OCI-LY1 (cell line): ENCODE measurements around the gene IGFBP4.

Experiments used
- EZH2 ChIP-seq: fragments of 200-600 bp; sonication (generic), shearing (Covaris generic); IDR thresholded peaks from 2 replicates; pipeline ENCODE4 v1.8.0; 2017; ENCODE audit warnings: borderline replicate concordance, mixed run types, mild to moderate bottlenecking, antibody characterized with exemption, low read length, moderate library complexity, mixed read lengths
- TF ChIP-seq, protein P1 (sequence below): fragments of 200-600 bp; sonication (generic), shearing (Covaris generic); IDR thresholded peaks from 2 replicates; pipeline ENCODE4 v1.5.1; 2017; ENCODE audit warnings: mild to moderate bottlenecking, antibody characterized with exemption, low read length, moderate library complexity, mixed read lengths

- TF ChIP-seq, protein P1, sequence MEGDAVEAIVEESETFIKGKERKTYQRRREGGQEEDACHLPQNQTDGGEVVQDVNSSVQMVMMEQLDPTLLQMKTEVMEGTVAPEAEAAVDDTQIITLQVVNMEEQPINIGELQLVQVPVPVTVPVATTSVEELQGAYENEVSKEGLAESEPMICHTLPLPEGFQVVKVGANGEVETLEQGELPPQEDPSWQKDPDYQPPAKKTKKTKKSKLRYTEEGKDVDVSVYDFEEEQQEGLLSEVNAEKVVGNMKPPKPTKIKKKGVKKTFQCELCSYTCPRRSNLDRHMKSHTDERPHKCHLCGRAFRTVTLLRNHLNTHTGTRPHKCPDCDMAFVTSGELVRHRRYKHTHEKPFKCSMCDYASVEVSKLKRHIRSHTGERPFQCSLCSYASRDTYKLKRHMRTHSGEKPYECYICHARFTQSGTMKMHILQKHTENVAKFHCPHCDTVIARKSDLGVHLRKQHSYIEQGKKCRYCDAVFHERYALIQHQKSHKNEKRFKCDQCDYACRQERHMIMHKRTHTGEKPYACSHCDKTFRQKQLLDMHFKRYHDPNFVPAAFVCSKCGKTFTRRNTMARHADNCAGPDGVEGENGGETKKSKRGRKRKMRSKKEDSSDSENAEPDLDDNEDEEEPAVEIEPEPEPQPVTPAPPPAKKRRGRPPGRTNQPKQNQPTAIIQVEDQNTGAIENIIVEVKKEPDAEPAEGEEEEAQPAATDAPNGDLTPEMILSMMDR = no peak
- no peak for TF ChIP-seq EZH2
These were observed 36.7 kb downstream of the IGFBP4 start for GRCh38 chr17:40479754-40480480.
